SU-DHL-6 (cell line): ENCODE data around the gene MYLK2.

ENCODE experiments used
- EZH2phosphoT487 ChIP-seq: fragments of 200-600 bp; sonication (generic), shearing (Covaris generic); conservative IDR thresholded peaks from 2 replicates; pipeline ENCODE4 v1.6.1; 2018; ENCODE audit warnings: mild to moderate bottlenecking, antibody characterized with exemption, low read length, moderate library complexity, mixed read lengths
- TF ChIP-seq, protein P1 (sequence below): fragments of 200-600 bp; sonication (generic); IDR thresholded peaks from one replicate; pipeline ENCODE4 v1.5.1; 2017; ENCODE audit warnings: antibody characterized with exemption, mild to moderate bottlenecking, low read length, moderate library complexity; ENCODE audit not compliant: insufficient read depth, poor library complexity, severe bottlenecking

- TF ChIP-seq, protein P1, sequence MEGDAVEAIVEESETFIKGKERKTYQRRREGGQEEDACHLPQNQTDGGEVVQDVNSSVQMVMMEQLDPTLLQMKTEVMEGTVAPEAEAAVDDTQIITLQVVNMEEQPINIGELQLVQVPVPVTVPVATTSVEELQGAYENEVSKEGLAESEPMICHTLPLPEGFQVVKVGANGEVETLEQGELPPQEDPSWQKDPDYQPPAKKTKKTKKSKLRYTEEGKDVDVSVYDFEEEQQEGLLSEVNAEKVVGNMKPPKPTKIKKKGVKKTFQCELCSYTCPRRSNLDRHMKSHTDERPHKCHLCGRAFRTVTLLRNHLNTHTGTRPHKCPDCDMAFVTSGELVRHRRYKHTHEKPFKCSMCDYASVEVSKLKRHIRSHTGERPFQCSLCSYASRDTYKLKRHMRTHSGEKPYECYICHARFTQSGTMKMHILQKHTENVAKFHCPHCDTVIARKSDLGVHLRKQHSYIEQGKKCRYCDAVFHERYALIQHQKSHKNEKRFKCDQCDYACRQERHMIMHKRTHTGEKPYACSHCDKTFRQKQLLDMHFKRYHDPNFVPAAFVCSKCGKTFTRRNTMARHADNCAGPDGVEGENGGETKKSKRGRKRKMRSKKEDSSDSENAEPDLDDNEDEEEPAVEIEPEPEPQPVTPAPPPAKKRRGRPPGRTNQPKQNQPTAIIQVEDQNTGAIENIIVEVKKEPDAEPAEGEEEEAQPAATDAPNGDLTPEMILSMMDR: no peak
- no peak for TF ChIP-seq EZH2phosphoT487
These were observed 48.9 kb upstream of the MYLK2 start for GRCh38 chr20:31770243-31770642.
